Gastrocnemius medialis (tissue), 4 donors: ENCODE data around the gene SMURF1.

Source experiments
- CTCF ChIP-seq, 5 experiments: fragments of 450-650 bp in 3 of 5; fragments of 200-600 bp in 2 of 5; sonication (generic) in 2 of 5; IDR thresholded peaks in 4 of 5; conservative IDR thresholded peaks in 1 of 5; 1 replicate in 4 of 5; 2 replicates in 1 of 5; pipeline ENCODE4 v1.5.1; 2016 to 2019; ENCODE audit warnings: antibody characterized with exemption in 5 of 5, mild to moderate bottlenecking in 3 of 5, moderate library complexity in 3 of 5
- POLR2A ChIP-seq, 2 donors: fragments of 450-650 bp; IDR thresholded peaks; one replicate each; pipeline ENCODE4 v1.6.1; 2017; ENCODE audit warnings: antibody characterized with exemption in 2 of 2, mild to moderate bottlenecking in 2 of 2, moderate library complexity in 2 of 2

- TF ChIP-seq POLR2A (IDR thresholded peaks at IDR 0.05) (no peak), CTCF (IDR thresholded peaks at IDR 0.05 in 4 of 5, conservative IDR thresholded peaks at IDR 0.05 in 1 of 5) (no peak)
Observed at GRCh38 chr7:99079104-99079503, 64.8 kb downstream of the SMURF1 start.
